ENCODE results near the gene SEPTIN8.

SEPTIN8 gene

GRCh38 chr5:132746954-132747615 is 30.0 kb downstream of the SEPTIN8 start, which contains the start of gene CCNI2:
CCNI2 (plus strand) TSS chr5:132747426; CDS start chr5:132747496, 70 bp downstream.
- no peak for FAIRE-seq

- FAIRE-seq = no peak
These were observed 30.5 kb downstream of the SEPTIN8 start for GRCh38 chr5:132746592-132746953.

GRCh38 chr5:132744659-132745058 is 32.4 kb downstream of the SEPTIN8 start:
- no peak for FAIRE-seq

- no peak for FAIRE-seq
These were observed 34.4 kb downstream of the SEPTIN8 start for GRCh38 chr5:132742626-132743025.

GRCh38 chr5:132742158-132742557 is 34.9 kb downstream of the SEPTIN8 start:
- FAIRE-seq = no peak

- no peak for FAIRE-seq
These were observed 37.8 kb downstream of the SEPTIN8 start for GRCh38 chr5:132739232-132739631.

- no peak for FAIRE-seq
These were observed 38.9 kb downstream of the SEPTIN8 start for GRCh38 chr5:132737982-132738681.

GRCh38 chr5:132736853-132737833 is 39.9 kb downstream of the SEPTIN8 start, which contains the start of gene KIF3A:
KIF3A (minus strand) TSS chr5:132737546; CDS start chr5:132737419, 127 bp downstream.
- peak; percentile 97 for FAIRE-seq

GRCh38 chr5:132734687-132735086 is 42.4 kb downstream of the SEPTIN8 start:
- no peak for FAIRE-seq

GRCh38 chr5:132733499-132734148 is 43.4 kb downstream of the SEPTIN8 start:
- no peak for FAIRE-seq

- FAIRE-seq = no peak
These were observed 47.1 kb downstream of the SEPTIN8 start for GRCh38 chr5:132729896-132730295.

- peak; percentile 3 for FAIRE-seq
These were observed 51.3 kb downstream of the SEPTIN8 start for GRCh38 chr5:132725745-132726144.

GRCh38 chr5:132718544-132719312 is 58.3 kb downstream of the SEPTIN8 start:
- FAIRE-seq = no peak

- FAIRE-seq = peak; percentile 81
These were observed 62.4 kb downstream of the SEPTIN8 start for GRCh38 chr5:132714456-132715307.

- FAIRE-seq = no peak
These were observed 68.4 kb downstream of the SEPTIN8 start for GRCh38 chr5:132708645-132709044.

GRCh38 chr5:132704875-132705274 is 72.2 kb downstream of the SEPTIN8 start:
- FAIRE-seq = no peak

All from G401.6 (cell line).